ENCODE measurements around the gene MAMLD1.
"Not testable (repeated sequence)": the region's sequence is repeated elsewhere in the genome, so short reads cannot be mapped to it uniquely, and the experiment has no call there.

DNA sequence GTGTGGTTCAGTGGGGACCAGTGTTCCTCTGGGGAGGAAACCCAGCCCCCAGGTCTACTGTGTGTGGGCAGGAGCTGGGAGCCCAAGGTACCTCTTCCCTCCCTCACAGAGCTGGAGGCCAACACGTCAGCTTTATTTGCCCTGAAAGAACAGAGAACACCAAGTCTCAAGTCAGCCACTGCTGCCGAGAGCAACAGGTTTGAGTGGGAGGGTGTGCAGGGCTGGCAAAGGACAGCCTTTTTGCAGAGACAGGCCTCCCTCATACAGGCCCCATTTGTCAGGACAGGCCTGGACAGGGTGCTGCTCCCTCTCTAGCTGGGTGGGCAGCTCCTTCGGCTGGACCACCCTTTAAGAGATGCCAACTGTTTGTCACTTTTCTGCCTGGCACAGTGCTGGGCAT, 22.8 kb upstream of the MAMLD1 start:
- TF ChIP-seq CTCF (tag by site-specific recombination; IDR thresholded peaks at IDR 0.05); YY1 (tag by site-specific recombination; IDR thresholded peaks at IDR 0.05); ZNF23 (tag by site-specific recombination; IDR thresholded peaks at IDR 0.05; ENCODE audit: borderline replicate concordance); SP2 (tag by site-specific recombination; IDR thresholded peaks at IDR 0.05): not testable (repeated sequence)
- TF ChIP-seq, protein P1, sequence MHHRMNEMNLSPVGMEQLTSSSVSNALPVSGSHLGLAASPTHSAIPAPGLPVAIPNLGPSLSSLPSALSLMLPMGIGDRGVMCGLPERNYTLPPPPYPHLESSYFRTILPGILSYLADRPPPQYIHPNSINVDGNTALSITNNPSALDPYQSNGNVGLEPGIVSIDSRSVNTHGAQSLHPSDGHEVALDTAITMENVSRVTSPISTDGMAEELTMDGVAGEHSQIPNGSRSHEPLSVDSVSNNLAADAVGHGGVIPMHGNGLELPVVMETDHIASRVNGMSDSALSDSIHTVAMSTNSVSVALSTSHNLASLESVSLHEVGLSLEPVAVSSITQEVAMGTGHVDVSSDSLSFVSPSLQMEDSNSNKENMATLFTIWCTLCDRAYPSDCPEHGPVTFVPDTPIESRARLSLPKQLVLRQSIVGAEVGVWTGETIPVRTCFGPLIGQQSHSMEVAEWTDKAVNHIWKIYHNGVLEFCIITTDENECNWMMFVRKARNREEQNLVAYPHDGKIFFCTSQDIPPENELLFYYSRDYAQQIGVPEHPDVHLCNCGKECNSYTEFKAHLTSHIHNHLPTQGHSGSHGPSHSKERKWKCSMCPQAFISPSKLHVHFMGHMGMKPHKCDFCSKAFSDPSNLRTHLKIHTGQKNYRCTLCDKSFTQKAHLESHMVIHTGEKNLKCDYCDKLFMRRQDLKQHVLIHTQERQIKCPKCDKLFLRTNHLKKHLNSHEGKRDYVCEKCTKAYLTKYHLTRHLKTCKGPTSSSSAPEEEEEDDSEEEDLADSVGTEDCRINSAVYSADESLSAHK (tag by site-specific recombination; IDR thresholded peaks at IDR 0.05) = not testable (repeated sequence)
- TF ChIP-seq, protein P2, sequence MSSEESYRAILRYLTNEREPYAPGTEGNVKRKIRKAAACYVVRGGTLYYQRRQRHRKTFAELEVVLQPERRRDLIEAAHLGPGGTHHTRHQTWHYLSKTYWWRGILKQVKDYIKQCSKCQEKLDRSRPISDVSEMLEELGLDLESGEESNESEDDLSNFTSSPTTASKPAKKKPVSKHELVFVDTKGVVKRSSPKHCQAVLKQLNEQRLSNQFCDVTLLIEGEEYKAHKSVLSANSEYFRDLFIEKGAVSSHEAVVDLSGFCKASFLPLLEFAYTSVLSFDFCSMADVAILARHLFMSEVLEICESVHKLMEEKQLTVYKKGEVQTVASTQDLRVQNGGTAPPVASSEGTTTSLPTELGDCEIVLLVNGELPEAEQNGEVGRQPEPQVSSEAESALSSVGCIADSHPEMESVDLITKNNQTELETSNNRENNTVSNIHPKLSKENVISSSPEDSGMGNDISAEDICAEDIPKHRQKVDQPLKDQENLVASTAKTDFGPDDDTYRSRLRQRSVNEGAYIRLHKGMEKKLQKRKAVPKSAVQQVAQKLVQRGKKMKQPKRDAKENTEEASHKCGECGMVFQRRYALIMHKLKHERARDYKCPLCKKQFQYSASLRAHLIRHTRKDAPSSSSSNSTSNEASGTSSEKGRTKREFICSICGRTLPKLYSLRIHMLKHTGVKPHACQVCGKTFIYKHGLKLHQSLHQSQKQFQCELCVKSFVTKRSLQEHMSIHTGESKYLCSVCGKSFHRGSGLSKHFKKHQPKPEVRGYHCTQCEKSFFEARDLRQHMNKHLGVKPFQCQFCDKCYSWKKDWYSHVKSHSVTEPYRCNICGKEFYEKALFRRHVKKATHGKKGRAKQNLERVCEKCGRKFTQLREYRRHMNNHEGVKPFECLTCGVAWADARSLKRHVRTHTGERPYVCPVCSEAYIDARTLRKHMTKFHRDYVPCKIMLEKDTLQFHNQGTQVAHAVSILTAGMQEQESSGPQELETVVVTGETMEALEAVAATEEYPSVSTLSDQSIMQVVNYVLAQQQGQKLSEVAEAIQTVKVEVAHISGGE (tag by site-specific recombination; conservative IDR thresholded peaks at IDR 0.05; ENCODE audit: low read depth) = not testable (repeated sequence)

Measured in HEK293 (cell line).